Endodermal cell (in vitro differentiated cells): Measurements from ENCODE around the gene PEAR1. TPM values are rescaled to one million over a fixed set of nuclear protein-coding genes. Genes with fewer than 3 reads are reported as not detected.

Experiments used
- DNase-seq: peaks from one replicate; pipeline ENCODE4 v3.0.0-alpha.2; 2017
- H3K27ac ChIP-seq: 2 replicates; pipeline ENCODE4 v1.5.1; 2013; ENCODE audit warnings: mild to moderate bottlenecking, low read depth, low read length, moderate library complexity
- H3K27me3 ChIP-seq: 2 replicates; pipeline ENCODE4 v1.6.1; 2013; ENCODE audit warnings: mild to moderate bottlenecking, low read length, moderate library complexity; ENCODE audit not compliant: insufficient read depth, control insufficient read depth, poor library complexity, severe bottlenecking
- H3K36me3 ChIP-seq: 2 replicates; pipeline ENCODE4 v1.7.0; 2013; ENCODE audit warnings: mild to moderate bottlenecking, low read length, moderate library complexity; ENCODE audit not compliant: control insufficient read depth, insufficient read depth
- H3K4me1 ChIP-seq: one replicate; pipeline ENCODE4 v1.7.0; 2013; ENCODE audit warnings: low read length; ENCODE audit not compliant: control insufficient read depth, insufficient read depth
- H3K4me3 ChIP-seq: 2 replicates; pipeline ENCODE4 v1.5.1; 2013; ENCODE audit warnings: mild to moderate bottlenecking, low read length, moderate library complexity
- H3K9ac ChIP-seq: 2 replicates; pipeline ENCODE4 v1.6.1; 2013; ENCODE audit warnings: mild to moderate bottlenecking, low read length, moderate library complexity; ENCODE audit not compliant: poor library complexity, severe bottlenecking; ENCODE audit errors: extremely low read depth
- H3K9me3 ChIP-seq: 2 replicates; pipeline ENCODE4 v1.6.1; 2013; ENCODE audit warnings: mild to moderate bottlenecking, low read length, moderate library complexity; ENCODE audit not compliant: control insufficient read depth
- H3K27ac Mint-ChIP-seq: 2 replicates; pipeline ENCODE4 v1.8.0; 2020; ENCODE audit warnings: mixed read lengths
- H3K27me3 Mint-ChIP-seq: 2 replicates; pipeline ENCODE4 v1.8.0; 2021; ENCODE audit warnings: mild to moderate bottlenecking, mixed read lengths; ENCODE audit not compliant: insufficient read depth
- H3K36me3 Mint-ChIP-seq: 2 replicates; pipeline ENCODE4 v1.8.0; 2020; ENCODE audit warnings: low read depth, mixed read lengths
- H3K4me1 Mint-ChIP-seq: 2 replicates; pipeline ENCODE4 v1.8.0; 2020; ENCODE audit warnings: mixed read lengths
- H3K4me3 Mint-ChIP-seq: 2 replicates; pipeline ENCODE4 v1.8.0; 2020; ENCODE audit warnings: mild to moderate bottlenecking, moderate library complexity, mixed read lengths
- H3K9me3 Mint-ChIP-seq: 2 replicates; pipeline ENCODE4 v1.8.0; 2020; ENCODE audit warnings: mild to moderate bottlenecking, mixed read lengths
- CTCF ChIP-seq: fragments of 200-600 bp; sonication (generic); conservative IDR thresholded peaks from 2 replicates; pipeline ENCODE4 v1.5.0; 2021; ENCODE audit warnings: antibody characterized with exemption, mild to moderate bottlenecking
- WGBS, 2 experiments: methylation state at CpG; one replicate each; pipeline versions ENCODE4 v1.1.5 to v1.1.7; 2013; ENCODE audit warnings: missing lambda C conversion rate in 2 of 2, mixed read lengths in 1 of 2; ENCODE audit not compliant: insufficient coverage in 1 of 2, insufficient read length in 1 of 2; 5-methylcytosine and 5-hydroxymethylcytosine counted together
- total RNA-seq, 2 donors: library from RNA; stranded (reverse); fragmentation: NEBNext Ultra II Directional in 1 of 2; extraction: Animal tissue kit (Norgen Biotek cat#: 25700) in 1 of 2; gene quantifications; 2 replicates in 1 of 2; 3 replicates in 1 of 2; pipeline ENCODE4 v1.2.1, GENCODE V29; 2021

The PEAR1 gene
- total RNA-seq, 2 donors from 2014 or later: 0.29 to 0.53 TPM

- H3K27me3 ChIP-seq: peaks cover 14% of the 10 kb centered on the region
- no peak overlapping the region for H3K4me3 ChIP-seq
- Mint-ChIP-seq H3K36me3 (no peaks in the 10 kb centered on the region), H3K27me3 (peaks cover 45% of the 10 kb centered on the region), H3K4me3 (no peak overlapping the region), H3K4me1 (peaks cover 10% of the 10 kb centered on the region), H3K27ac (no peak overlapping the region), H3K9me3 (no peaks in the 10 kb centered on the region)
- no peak for TF ChIP-seq CTCF
- no peak overlapping the region for H3K9ac ChIP-seq
- no peaks in the 10 kb centered on the region for H3K36me3 ChIP-seq
- no peak overlapping the region for H3K27ac ChIP-seq
- no peaks in the 10 kb centered on the region for H3K9me3 ChIP-seq
- 75 to 94% methylated on average over 1 to 3 of the region's 3 CpGs for WGBS, 2 experiments
- H3K4me1 ChIP-seq: peaks cover 3% of the 10 kb centered on the region
- no peak for DNase-seq
These were observed 11.0 kb upstream of the PEAR1 start for GRCh38 chr1:156882543-156882942.

GRCh38 chr1:156883919-156884318 is 9.6 kb upstream of the PEAR1 start:
- no peaks in the 10 kb centered on the region for H3K9me3 Mint-ChIP-seq
- H3K4me1 Mint-ChIP-seq: peaks cover 14% of the 10 kb centered on the region

GRCh38 chr1:156884560-156885184 is 8.8 kb upstream of the PEAR1 start:
- peaks cover 6% of the 10 kb centered on the region for H3K4me1 ChIP-seq
- Mint-ChIP-seq H3K27ac (no peak overlapping the region), H3K4me3 (no peak overlapping the region), H3K27me3 (peaks cover 27% of the 10 kb centered on the region), H3K4me1 (peaks cover 14% of the 10 kb centered on the region), H3K9me3 (no peaks in the 10 kb centered on the region), H3K36me3 (no peaks in the 10 kb centered on the region)
- DNase-seq: no peak
- H3K9me3 ChIP-seq: no peaks in the 10 kb centered on the region
- H3K4me3 ChIP-seq: no peak overlapping the region
- H3K36me3 ChIP-seq: no peaks in the 10 kb centered on the region
- no peak overlapping the region for H3K27ac ChIP-seq
- no peaks in the 10 kb centered on the region for H3K27me3 ChIP-seq
- no peak overlapping the region for H3K9ac ChIP-seq
- no peak for TF ChIP-seq CTCF
- WGBS, 2 experiments: 27 to 59% methylated on average over 5 to 10 of the region's 10 CpGs

More at GRCh38 chr1:156883919-156884318, 9.6 kb upstream of the PEAR1 start:
- H3K9ac ChIP-seq: no peak overlapping the region
- Mint-ChIP-seq H3K4me3 (no peak overlapping the region), H3K27ac (no peak overlapping the region), H3K27me3 (peaks cover 31% of the 10 kb centered on the region), H3K36me3 (no peaks in the 10 kb centered on the region)
- H3K27me3 ChIP-seq: peaks cover under 1% of the 10 kb centered on the region
- no peak for DNase-seq
- no peaks in the 10 kb centered on the region for H3K36me3 ChIP-seq
- no peaks in the 10 kb centered on the region for H3K9me3 ChIP-seq
- no peak overlapping the region for H3K4me3 ChIP-seq
- no peak for TF ChIP-seq CTCF
- H3K27ac ChIP-seq: no peak overlapping the region
- H3K4me1 ChIP-seq: peaks cover 6% of the 10 kb centered on the region
- WGBS, 2 experiments: 57 to 84% methylated on average over 2 to 7 of the region's 7 CpGs
